Measurements from ENCODE around the gene KCNAB1.

The KCNAB1 gene

GRCh38 chr3:156535162-156535627, 414.8 kb downstream of the KCNAB1 start:
- H3K4me3 ChIP-seq (ENCODE audit: low read length, poor library complexity, severe bottlenecking), result no peak overlapping the region
- H3K9me3 ChIP-seq (ENCODE audit: insufficient read depth, low read depth, low read length), result no peaks in the 10 kb centered on the region
- no peak overlapping the region for H3K9ac ChIP-seq (ENCODE audit: low read depth, low read length, poor library complexity, severe bottlenecking)
- no peaks in the 10 kb centered on the region for H4K20me1 ChIP-seq (ENCODE audit: insufficient read depth, low read length, poor library complexity, severe bottlenecking)
- peaks cover 10% of the 10 kb centered on the region; the same call in 1 of the 2 replicates for H3K36me3 ChIP-seq (ENCODE audit: insufficient read depth, low read length)
- H3K4me1 ChIP-seq (ENCODE audit: insufficient read depth, low read length, poor library complexity, severe bottlenecking), result no peaks in the 10 kb centered on the region
- no peaks in the 10 kb centered on the region for H3F3A ChIP-seq (ENCODE audit: low read depth)
- H3K4me2 ChIP-seq (ENCODE audit: low read depth, low read length, poor library complexity, severe bottlenecking), result no peak overlapping the region
- TF ChIP-seq EZH2phosphoT487 (IDR thresholded peaks at IDR 0.05; ENCODE audit: borderline replicate concordance), result no peak
- TF ChIP-seq CTCF (conservative IDR thresholded peaks at IDR 0.05; ENCODE audit: low read length), result peak; percentile 36; the same call in 1 of the 2 replicates
- no peaks in the 10 kb centered on the region for H3K27me3 ChIP-seq (ENCODE audit: insufficient read depth, low read length, poor library complexity, severe bottlenecking)
- H3K79me2 ChIP-seq (ENCODE audit: insufficient read depth, low read length), result no peaks in the 10 kb centered on the region
- H3K9me2 ChIP-seq (replicated peaks; ENCODE audit: low read depth, low read length), result no peaks in the 10 kb centered on the region
- H2AFZ ChIP-seq (ENCODE audit: low read length), result no peak overlapping the region

DNA sequence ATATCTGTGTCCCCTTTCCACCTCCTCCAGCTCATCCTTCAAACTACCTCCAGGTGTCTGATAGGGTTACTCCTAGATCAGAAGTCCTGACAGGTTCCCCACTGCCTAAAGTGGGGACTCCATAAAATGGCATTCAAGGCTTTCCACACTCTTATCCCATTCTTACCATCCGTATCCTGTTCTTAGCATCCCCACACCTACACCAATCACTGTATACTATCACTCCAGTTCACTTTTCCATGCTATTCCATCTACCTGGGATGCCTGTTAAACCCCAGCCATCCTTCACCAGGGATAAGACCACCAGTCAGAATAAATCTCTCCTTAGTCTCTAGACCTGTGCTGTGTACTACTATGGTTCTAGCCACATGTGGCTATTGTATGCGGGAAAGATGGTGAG, 415.4 kb downstream of the KCNAB1 start:
- Histone ChIP-seq H3K79me2 (ENCODE audit: insufficient read depth, low read length) (no peaks in the 10 kb centered on the region), H3K9ac (ENCODE audit: low read depth, low read length, poor library complexity, severe bottlenecking) (no peak overlapping the region), H3K9me2 (replicated peaks; ENCODE audit: low read depth, low read length) (no peaks in the 10 kb centered on the region), H3K4me3 (ENCODE audit: low read length, poor library complexity, severe bottlenecking) (no peak overlapping the region), H3K27me3 (ENCODE audit: insufficient read depth, low read length, poor library complexity, severe bottlenecking) (no peaks in the 10 kb centered on the region), H3F3A (ENCODE audit: low read depth) (no peaks in the 10 kb centered on the region), H3K9me3 (ENCODE audit: insufficient read depth, low read depth, low read length) (no peaks in the 10 kb centered on the region), H3K4me1 (ENCODE audit: insufficient read depth, low read length, poor library complexity, severe bottlenecking) (no peaks in the 10 kb centered on the region), H2AFZ (ENCODE audit: low read length) (no peak overlapping the region), H3K4me2 (ENCODE audit: low read depth, low read length, poor library complexity, severe bottlenecking) (no peak overlapping the region), H3K36me3 (ENCODE audit: insufficient read depth, low read length) (peaks cover 13% of the 10 kb centered on the region; the same call in 1 of the 2 replicates), H4K20me1 (ENCODE audit: insufficient read depth, low read length, poor library complexity, severe bottlenecking) (peaks cover 1% of the 10 kb centered on the region)
- no peak for TF ChIP-seq CTCF (conservative IDR thresholded peaks at IDR 0.05; ENCODE audit: low read length)
- no peak for TF ChIP-seq EZH2phosphoT487 (IDR thresholded peaks at IDR 0.05; ENCODE audit: borderline replicate concordance)

DNA sequence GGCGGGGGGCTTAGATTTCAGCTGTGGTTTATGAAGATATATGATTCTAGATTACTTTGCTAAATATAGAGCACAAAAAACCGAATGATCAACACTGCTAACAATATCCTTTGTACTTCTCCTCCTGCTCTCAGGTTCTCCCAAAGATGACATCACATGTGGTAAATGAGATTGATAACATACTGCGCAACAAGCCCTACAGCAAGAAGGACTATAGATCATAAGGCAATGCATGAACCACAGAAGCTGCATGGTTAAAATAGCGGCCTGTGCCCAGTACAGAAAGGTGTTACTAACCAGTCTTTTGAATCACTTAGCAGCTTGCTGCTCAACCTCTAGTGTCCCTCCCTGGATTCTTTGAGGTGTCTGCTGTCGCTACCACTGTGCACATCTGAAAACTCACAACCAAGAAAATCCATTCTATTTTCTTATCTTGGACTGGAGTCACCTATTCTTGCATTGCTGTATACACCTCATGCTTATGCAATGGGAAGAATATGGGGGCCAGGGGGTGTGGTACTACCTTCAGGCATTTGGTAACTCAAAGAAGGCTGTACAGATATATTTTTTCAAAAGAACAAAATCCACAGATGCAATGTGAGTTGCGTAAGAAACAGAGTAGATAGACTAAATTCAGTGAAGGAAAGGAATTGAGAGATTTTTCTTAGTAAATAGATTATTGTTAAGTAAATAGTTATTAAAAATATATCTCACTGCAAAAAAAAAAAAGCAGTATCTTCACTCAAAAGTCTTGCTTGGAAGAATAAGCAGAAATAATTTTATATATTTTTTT, 416.3 kb downstream of the KCNAB1 start:
- no peaks in the 10 kb centered on the region for H3K9me2 ChIP-seq (replicated peaks; ENCODE audit: low read depth, low read length)
- H2AFZ ChIP-seq (ENCODE audit: low read length), result no peak overlapping the region
- no peak overlapping the region for H3K9ac ChIP-seq (ENCODE audit: low read depth, low read length, poor library complexity, severe bottlenecking)
- H3K4me2 ChIP-seq (ENCODE audit: low read depth, low read length, poor library complexity, severe bottlenecking), result no peak overlapping the region
- H3K36me3 ChIP-seq (ENCODE audit: insufficient read depth, low read length), result peaks cover 22% of the 10 kb centered on the region
- H3K27me3 ChIP-seq (ENCODE audit: insufficient read depth, low read length, poor library complexity, severe bottlenecking), result no peaks in the 10 kb centered on the region
- no peak overlapping the region for H3K4me3 ChIP-seq (ENCODE audit: low read length, poor library complexity, severe bottlenecking)
- no peaks in the 10 kb centered on the region for H3K9me3 ChIP-seq (ENCODE audit: insufficient read depth, low read depth, low read length)
- no peak for TF ChIP-seq CTCF (conservative IDR thresholded peaks at IDR 0.05; ENCODE audit: low read length)
- TF ChIP-seq EZH2phosphoT487 (IDR thresholded peaks at IDR 0.05; ENCODE audit: borderline replicate concordance), result no peak
- no peaks in the 10 kb centered on the region for H3K4me1 ChIP-seq (ENCODE audit: insufficient read depth, low read length, poor library complexity, severe bottlenecking)
- no peaks in the 10 kb centered on the region for H3K79me2 ChIP-seq (ENCODE audit: insufficient read depth, low read length)
- H3F3A ChIP-seq (ENCODE audit: low read depth), result no peaks in the 10 kb centered on the region
- H4K20me1 ChIP-seq (ENCODE audit: insufficient read depth, low read length, poor library complexity, severe bottlenecking), result peaks cover 3% of the 10 kb centered on the region

Data from Loucy (cell line).